Measurements from ENCODE around the gene GORASP1.

DNA sequence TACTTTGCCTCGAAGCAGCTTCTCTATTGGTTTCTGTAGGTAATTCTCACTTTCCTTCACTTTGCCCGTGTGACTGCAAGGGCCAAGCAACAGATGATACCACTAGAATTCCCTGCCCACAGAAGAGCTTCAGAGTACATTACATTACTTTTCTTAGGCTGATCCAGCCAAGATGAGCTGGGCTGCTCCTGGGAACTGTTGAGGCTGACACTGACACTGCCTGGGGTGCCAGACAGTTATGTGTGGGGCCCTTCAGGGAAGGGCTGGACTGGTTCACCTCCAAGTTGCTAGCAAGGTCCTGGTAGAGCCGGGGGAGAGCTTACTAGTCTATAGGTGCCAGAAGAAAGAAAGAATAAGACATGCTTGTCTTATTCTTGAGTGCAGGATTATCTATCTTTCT is 19.0 kb downstream of the GORASP1 start:
- TF ChIP-seq CTCF (IDR thresholded peaks at IDR 0.05) (no peak), POLR2A (IDR thresholded peaks at IDR 0.05) (no peak)

Measured in uterus (tissue), 2 donors.